Measurements from ENCODE around the gene STK10.

Gene STK10

DNA sequence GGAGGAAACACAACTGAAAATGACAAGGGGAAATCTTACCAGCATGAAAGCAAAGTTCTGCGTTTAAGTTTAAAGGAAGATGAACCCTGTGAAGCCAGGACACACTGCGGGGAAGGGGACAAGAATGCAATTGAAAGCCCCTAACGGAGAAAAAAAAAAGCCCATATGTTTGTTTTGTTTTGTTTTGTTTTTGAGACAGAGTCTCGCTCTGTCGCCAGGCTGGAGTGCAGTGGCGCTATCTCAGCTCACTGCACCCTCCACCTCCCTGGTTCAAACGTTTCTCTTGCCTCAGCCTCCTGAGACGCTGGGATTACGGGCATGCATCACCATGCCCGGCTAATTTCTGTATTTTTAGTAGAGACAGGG, 2.9 kb downstream of the STK10 start:
- in situ Hi-C loops (cut with HindIII; ENCODE audit: low pct_unique_long_range_greater_than_20kb, low sequenced_read_pairs), result no loop called here

DNA sequence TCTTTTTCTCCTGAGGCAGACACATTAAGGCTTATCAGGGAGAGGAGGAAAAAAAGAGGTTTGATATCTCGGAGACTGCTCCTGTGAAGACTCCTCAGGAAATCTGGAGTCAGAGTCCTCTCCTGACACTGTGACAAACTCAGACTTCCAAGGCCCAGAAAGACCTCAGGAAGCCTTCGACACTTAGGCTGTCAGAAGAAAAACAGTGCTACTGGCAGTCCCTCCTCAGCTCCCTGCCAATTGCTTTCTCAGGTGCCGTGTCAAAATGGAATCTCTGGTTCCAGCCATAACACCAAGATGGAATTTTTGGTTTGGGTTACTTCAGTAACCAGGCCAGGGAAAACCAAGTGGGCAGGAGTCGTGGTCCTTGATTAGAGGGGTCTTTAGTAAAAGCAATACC, 4.1 kb downstream of the STK10 start:
- no peak for TF ChIP-seq JUND (IDR thresholded peaks at IDR 0.05; ENCODE audit: low read depth)
- no peak for DNase-seq (ENCODE audit: low read depth in 1 of 2, low spot score in 1 of 2)
- in situ Hi-C loops (cut with HindIII; ENCODE audit: low pct_unique_long_range_greater_than_20kb, low sequenced_read_pairs), result no loop called here

More for the DNA sequence above, 2.9 kb downstream of the STK10 start:
- no peak for DNase-seq (ENCODE audit: low read depth in 1 of 2, low spot score in 1 of 2)
- no peak for TF ChIP-seq JUND (IDR thresholded peaks at IDR 0.05; ENCODE audit: low read depth)

DNA sequence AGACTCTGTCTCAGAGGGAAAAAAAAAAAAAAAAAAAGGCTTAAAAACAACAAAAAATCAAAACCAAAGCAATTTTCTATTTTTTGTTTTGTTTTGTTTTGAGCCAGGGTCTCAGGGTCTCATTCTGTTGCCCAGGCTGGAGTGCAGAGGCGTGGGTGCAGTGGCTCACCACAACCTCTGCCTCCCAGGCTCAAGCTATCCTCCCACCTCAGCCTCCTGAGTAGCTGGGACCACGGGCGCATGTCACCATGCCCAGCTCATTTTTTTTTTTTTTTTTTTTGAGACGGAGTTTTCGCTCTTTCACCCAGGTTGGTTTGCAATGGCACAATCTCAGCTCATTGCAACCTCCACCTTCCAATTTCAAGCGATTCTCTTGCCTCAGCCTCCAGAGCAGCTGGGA, 5.7 kb downstream of the STK10 start:
- no peak for DNase-seq (ENCODE audit: low read depth in 1 of 2, low spot score in 1 of 2)
- in situ Hi-C loops (cut with HindIII; ENCODE audit: low pct_unique_long_range_greater_than_20kb, low sequenced_read_pairs), result no loop called here
- no peak for TF ChIP-seq JUND (IDR thresholded peaks at IDR 0.05; ENCODE audit: low read depth)

DNA sequence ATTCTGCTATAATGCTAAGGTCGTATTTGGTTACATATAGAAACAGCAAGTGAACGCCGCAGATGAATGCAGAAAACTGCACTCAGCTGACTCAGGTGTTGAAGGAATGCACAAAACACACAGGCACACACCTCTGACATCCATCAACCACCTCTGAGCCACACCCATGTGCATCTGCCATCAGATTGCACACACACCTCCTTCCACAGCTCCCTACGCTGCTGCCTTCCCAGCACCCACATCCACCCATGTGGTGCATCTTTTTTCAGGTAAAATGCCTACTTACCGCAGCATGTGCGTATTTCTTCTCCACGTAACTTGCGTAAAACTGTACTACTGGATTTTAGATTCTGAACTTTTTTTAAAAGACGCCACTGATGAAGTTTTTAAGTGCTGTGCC, 7.1 kb downstream of the STK10 start:
- in situ Hi-C loops (cut with HindIII; ENCODE audit: low pct_unique_long_range_greater_than_20kb, low sequenced_read_pairs), result no loop called here
- TF ChIP-seq JUND (IDR thresholded peaks at IDR 0.05; ENCODE audit: low read depth), result no peak
- DNase-seq (ENCODE audit: low read depth in 1 of 2, low spot score in 1 of 2), result no peak

DNA sequence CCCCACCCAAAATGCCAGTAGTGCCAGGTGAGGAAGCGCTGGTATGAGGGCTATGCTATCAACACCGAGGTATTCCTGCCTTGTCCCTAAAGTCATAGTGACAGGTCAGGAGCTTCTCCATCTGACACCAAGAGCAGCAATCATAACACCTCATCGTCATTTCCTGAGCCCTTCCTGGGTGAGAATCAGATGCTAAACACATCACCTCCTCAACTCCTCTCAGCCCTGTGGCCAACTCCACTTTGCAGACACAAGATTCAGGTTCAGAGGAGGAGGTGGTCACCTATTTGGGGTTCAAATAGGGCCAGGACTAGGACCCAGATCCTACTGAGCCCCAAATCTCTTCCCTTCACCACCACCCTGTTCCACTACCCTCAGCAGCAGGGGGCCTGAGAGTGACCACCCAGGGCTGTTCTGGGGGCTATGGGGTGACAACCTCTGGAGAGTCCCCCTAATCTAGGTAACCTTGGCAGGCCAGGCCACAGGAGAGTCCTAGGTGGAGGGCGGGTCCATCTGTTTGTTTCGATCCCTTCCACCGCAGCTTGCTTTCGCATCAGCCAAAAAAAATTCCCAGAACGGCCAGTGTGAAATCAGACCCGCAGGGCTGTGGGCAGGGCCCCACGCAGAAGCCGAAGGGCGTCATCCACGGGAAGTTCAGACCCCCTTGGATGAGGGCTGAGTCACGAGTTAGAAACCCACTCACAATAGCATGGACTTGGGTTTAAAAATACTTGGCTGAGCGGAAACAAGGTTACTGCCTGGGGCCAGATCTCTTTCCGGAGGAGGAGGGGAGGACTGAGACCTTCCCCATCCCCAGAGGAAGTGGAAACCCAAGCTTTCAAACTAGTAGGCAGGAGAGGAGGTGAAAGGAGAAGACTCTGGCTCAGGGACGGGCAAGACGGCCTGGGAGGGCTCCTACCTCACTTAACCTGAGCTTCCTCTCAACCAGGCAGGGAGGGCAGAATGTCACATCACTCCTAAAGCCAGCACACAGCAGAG, 8.7 kb downstream of the STK10 start:
- in situ Hi-C loops (cut with HindIII; ENCODE audit: low pct_unique_long_range_greater_than_20kb, low sequenced_read_pairs), result no loop called here
- no peak for TF ChIP-seq JUND (IDR thresholded peaks at IDR 0.05; ENCODE audit: low read depth)
- no peak for DNase-seq (ENCODE audit: low read depth in 1 of 2, low spot score in 1 of 2)

DNA sequence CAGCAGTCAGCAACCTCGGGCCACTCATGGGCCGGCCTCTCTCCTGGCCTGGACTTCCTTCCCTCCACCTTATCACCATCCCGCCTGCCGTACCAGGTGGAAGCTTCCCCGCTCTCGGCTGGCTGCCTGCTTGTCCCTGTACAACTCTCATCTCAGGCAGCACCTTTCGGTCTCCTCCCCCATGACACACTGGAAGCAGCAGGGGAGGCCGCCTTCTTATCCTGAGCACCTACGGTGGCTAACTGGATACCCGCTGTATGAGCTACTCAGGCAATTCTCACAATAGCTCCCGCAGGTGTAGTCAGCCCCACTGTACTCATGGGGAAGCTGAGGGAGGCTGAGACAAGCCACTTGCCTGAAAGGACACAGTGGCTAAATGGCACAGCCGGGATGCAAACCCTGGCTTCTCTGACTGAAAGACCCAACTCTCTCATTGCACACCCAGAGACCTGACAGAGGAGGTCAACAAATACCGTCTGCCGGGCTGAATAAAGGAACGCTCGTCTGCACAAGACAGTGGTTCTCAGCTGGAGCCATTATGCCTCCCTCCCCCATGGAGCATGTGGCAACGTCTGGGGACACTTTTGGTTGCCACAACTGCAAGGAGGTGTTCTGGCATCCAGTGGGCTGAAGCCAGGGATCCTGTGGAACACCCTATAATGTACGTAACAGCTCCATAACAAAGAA, 9.6 kb downstream of the STK10 start:
- TF ChIP-seq JUND (IDR thresholded peaks at IDR 0.05; ENCODE audit: low read depth), result no peak
- no peak for DNase-seq (ENCODE audit: low read depth in 1 of 2, low spot score in 1 of 2)
- in situ Hi-C loops (cut with HindIII; ENCODE audit: low pct_unique_long_range_greater_than_20kb, low sequenced_read_pairs), result no loop called here

DNA sequence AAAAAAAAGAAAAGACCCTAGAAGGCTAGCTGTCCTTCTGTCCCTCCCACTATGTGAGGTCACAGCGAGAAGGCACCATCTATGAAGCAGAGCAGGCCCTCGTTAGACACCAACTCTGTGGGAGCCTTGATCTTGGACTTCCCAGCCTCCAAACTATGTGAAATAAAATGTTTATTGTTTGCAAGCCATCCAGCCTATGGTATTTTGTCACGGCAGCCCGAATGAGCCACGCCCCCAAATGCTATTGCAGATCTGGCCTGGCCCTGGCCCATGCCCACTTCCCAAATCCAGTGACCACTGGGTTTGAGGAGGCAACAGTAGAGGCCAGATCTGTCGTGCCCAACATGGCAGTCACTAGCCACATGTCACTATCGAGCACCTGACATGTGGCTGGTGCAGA, 10.8 kb downstream of the STK10 start:
- in situ Hi-C loops (cut with HindIII; ENCODE audit: low pct_unique_long_range_greater_than_20kb, low sequenced_read_pairs), result no loop called here
- no peak for DNase-seq (ENCODE audit: low read depth in 1 of 2, low spot score in 1 of 2)
- TF ChIP-seq JUND (IDR thresholded peaks at IDR 0.05; ENCODE audit: low read depth), result no peak

DNA sequence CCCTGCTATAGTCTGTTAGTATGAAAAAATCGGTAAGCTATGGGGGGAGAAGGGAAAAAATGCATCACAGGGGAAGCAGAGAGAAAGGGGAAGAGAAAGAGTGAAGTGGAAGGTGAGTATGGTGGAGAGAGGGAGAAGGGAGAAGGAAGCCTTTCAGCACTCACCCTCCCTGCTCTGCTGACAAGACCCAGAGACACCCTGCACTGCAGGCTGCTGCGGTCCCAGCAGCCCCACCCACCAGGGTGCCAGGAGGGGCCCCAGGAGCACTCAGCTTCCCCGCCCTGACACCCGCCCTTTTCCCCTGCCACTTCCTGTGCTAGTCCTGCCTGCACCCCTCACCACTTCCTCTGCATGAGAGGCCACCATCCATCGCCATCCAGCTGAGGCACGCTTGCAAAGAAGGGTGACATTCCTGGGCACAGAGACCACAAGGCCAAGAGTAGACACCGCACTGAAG, 12.7 kb downstream of the STK10 start:
- in situ Hi-C loops (cut with HindIII; ENCODE audit: low pct_unique_long_range_greater_than_20kb, low sequenced_read_pairs), result no loop called here
- no peak for DNase-seq (ENCODE audit: low read depth in 1 of 2, low spot score in 1 of 2)
- no peak for TF ChIP-seq JUND (IDR thresholded peaks at IDR 0.05; ENCODE audit: low read depth)

DNA sequence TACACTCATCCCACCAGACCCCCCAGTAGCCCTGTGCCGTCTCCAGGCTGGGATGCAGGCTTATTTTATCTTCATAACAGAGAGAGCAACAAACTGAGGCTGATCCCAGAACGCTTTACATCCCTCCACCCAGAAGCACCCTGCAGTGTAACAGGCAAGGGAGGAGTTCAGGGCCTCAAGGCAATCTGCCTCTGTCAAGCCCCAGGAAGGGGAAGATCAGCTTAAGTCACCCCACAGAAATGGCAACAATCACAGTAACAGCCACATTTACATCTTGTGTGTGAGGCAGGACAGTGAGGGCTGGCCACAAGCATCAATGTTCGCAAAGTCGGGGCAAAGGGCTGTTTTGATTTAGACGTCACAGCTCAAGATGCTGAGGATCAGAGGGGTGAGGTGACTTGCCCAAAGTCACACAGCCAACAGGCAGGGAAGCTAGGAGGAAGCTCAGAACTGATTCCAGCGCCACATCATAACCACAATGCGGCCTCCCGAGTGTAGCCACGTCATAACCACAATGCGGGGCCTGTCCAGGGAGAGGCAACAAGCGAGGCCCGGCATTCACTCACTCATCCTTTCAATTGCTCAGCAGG, 14.4 kb downstream of the STK10 start:
- no peak for DNase-seq (ENCODE audit: low read depth in 1 of 2, low spot score in 1 of 2)
- in situ Hi-C loops (cut with HindIII; ENCODE audit: low pct_unique_long_range_greater_than_20kb, low sequenced_read_pairs), result no loop called here
- TF ChIP-seq JUND (IDR thresholded peaks at IDR 0.05; ENCODE audit: low read depth), result no peak

DNA sequence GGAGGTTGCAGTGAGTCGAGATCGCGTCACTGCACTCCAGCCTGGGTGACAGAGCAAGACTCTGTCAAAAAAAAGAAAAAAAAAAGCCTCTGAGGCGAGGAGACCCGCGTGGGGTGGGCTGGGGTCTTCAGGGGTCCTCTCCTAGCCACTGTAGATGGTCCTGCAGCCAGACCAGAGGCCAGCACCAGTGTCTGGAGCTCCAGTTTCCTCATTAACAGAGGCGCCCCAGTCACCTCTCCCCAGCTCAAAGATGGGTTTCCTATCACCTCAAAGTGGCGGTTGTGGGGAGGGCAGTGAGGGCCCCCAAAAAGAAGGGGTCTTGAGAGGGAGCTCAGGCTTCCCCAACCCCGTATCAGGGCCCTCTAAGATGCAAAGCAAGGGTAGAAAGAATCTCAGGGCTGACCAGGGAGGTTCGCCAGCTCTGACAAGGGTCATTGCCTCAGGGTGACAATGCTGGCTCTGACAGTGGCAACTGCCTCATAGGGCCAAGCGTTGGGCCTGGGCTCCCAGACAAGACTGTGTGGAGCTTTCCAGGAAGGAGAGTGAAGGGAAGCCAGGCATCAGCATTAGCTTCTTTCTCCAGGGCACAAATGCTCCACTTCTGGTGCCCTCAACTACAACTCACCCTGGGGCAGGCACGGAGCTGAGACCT, 15.0 kb downstream of the STK10 start:
- TF ChIP-seq JUND (IDR thresholded peaks at IDR 0.05; ENCODE audit: low read depth), result no peak
- in situ Hi-C loops (cut with HindIII; ENCODE audit: low pct_unique_long_range_greater_than_20kb, low sequenced_read_pairs), result no loop called here

DNA sequence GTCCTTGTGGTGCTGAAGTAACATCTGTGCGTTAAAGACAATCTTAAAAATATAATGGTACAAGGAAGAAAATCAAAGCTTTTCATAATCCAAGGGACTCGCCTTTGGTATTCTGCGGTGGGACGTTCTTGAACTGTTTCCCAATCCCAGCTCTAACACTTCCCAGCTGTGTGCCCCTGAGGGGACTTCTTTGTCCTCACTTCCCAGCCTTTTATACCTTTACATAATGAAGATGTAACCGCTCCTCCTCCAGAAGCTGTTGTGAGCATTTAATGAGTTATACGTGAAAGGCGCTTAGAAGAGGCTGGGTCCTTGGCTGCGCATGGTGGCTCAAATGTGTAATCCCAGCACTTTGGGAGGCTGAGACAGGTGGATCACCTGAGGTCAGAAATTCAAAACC, 16.9 kb downstream of the STK10 start:
- TF ChIP-seq JUND (IDR thresholded peaks at IDR 0.05; ENCODE audit: low read depth), result no peak
- in situ Hi-C loops (cut with HindIII; ENCODE audit: low pct_unique_long_range_greater_than_20kb, low sequenced_read_pairs), result no loop called here
- DNase-seq (ENCODE audit: low read depth in 1 of 2, low spot score in 1 of 2), result no peak

More for the DNA sequence above, 15.0 kb downstream of the STK10 start:
- no peak for DNase-seq (ENCODE audit: low read depth in 1 of 2, low spot score in 1 of 2)

DNA sequence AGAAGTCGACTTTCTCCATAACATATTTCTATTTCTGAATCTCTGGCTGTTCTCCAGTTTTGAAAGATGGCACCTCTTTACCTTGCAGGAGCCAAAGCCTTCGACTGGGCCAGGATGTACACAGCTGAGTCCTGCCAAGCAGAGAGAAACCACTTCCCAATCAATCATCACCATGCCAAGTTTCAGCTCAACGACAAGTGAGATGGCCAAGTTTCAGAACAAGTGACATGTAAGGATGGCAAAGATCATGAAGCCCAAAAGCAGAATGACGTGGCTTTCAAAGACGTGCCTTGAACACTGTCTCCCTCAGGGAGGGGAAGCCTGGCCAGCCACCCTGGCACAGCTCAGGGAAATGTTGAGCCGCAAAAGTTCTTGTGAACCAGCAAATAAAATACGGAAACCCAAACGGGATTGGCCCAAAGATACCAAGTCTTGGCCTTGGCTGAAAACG, 17.7 kb downstream of the STK10 start:
- in situ Hi-C loops (cut with HindIII; ENCODE audit: low pct_unique_long_range_greater_than_20kb, low sequenced_read_pairs), result no loop called here
- no peak for DNase-seq (ENCODE audit: low read depth in 1 of 2, low spot score in 1 of 2)
- no peak for TF ChIP-seq JUND (IDR thresholded peaks at IDR 0.05; ENCODE audit: low read depth)
